Lower lobe of right lung (tissue), 2 donors: ENCODE results near the gene FPR2. TPM values are rescaled to one million over a fixed set of nuclear protein-coding genes. Genes with fewer than 3 reads are reported as not detected.

Source experiments
- ATAC-seq, 2 donors: fragments of 200-7000 bp; cut with Tn5 transposase; one replicate each; pipeline ENCODE4 v1.9.1; 2020 to 2022; ENCODE audit warnings: mild to moderate bottlenecking in 2 of 2, moderate library complexity in 2 of 2
- DNase-seq: peaks from one replicate; pipeline ENCODE4 v3.0.0-alpha.2; 2020
- H3K27ac ChIP-seq: fragments of 200-600 bp; one replicate; pipeline ENCODE4 v1.8.0; 2022
- H3K27me3 ChIP-seq: fragments of 200-600 bp; one replicate; pipeline ENCODE4 v1.8.0; 2022; ENCODE audit warnings: low read depth
- H3K36me3 ChIP-seq: fragments of 200-600 bp; one replicate; pipeline ENCODE4 v1.8.0; 2022; ENCODE audit warnings: mild to moderate bottlenecking
- H3K4me1 ChIP-seq: fragments of 200-600 bp; one replicate; pipeline ENCODE4 v1.8.0; 2022
- H3K4me3 ChIP-seq: fragments of 200-600 bp; one replicate; pipeline ENCODE4 v1.8.0; 2022; ENCODE audit warnings: mild to moderate bottlenecking
- H3K9me3 ChIP-seq: fragments of 200-600 bp; one replicate; pipeline ENCODE4 v1.8.0; 2022
- intact Hi-C: fragments of 100-400 bp; cut with DNase I; formaldehyde crosslinking; loops from one replicate; pipeline ENCODE4 v1.11.0; 2022
- total RNA-seq: library from RNA; stranded (reverse); fragmentation: NEBNext Ultra II Directional; extraction: Animal tissue kit (Norgen Biotek cat#: 25700); gene quantifications from one replicate; pipeline ENCODE4 v1.2.1, GENCODE V29; 2021
- TF ChIP-seq, protein P1 (sequence below): fragments of 200-600 bp; IDR thresholded peaks from one replicate; pipeline ENCODE4 v1.8.0; 2022; ENCODE audit warnings: antibody characterized with exemption, mild to moderate bottlenecking
- donor health status: DM: no; HTN: yes; CAD: no; lungs with severe emphysema.

FPR2 gene
- total RNA-seq, 1 donor from 2014 or later = 29.4 TPM

- H3K27ac ChIP-seq = no peak overlapping the region
- H3K36me3 ChIP-seq = no peaks in the 10 kb centered on the region
- ATAC-seq = peak in 1 of 2 donors; percentile 13
- H3K4me1 ChIP-seq = peaks cover 5% of the 10 kb centered on the region
- H3K9me3 ChIP-seq = no peaks in the 10 kb centered on the region
- no peak overlapping the region for H3K4me3 ChIP-seq
- TF ChIP-seq, protein P1, sequence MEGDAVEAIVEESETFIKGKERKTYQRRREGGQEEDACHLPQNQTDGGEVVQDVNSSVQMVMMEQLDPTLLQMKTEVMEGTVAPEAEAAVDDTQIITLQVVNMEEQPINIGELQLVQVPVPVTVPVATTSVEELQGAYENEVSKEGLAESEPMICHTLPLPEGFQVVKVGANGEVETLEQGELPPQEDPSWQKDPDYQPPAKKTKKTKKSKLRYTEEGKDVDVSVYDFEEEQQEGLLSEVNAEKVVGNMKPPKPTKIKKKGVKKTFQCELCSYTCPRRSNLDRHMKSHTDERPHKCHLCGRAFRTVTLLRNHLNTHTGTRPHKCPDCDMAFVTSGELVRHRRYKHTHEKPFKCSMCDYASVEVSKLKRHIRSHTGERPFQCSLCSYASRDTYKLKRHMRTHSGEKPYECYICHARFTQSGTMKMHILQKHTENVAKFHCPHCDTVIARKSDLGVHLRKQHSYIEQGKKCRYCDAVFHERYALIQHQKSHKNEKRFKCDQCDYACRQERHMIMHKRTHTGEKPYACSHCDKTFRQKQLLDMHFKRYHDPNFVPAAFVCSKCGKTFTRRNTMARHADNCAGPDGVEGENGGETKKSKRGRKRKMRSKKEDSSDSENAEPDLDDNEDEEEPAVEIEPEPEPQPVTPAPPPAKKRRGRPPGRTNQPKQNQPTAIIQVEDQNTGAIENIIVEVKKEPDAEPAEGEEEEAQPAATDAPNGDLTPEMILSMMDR = no peak
- no peaks in the 10 kb centered on the region for H3K27me3 ChIP-seq
- intact Hi-C loops = no loop called here
- DNase-seq = no peak
Observed at GRCh38 chr19:51739466-51740213, 21.3 kb upstream of the FPR2 start.

DNA sequence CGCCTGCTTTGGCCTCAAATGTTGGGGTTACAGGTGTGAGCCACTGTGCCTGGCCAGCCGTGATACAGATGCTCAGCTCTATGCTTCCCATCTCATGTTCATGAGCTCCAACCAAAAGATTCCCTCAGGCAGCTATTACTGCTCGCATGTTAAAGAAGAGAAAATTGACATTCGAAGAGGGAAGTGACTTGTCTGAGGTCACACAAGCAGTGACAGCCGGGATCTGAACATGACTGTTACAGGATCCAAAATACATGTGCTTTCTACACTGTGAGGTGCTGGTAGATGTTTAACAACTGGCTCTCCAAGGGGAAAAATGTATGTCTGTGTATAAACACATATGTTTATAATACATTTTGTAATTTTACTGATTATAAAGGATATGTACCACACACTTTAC is 20.6 kb upstream of the FPR2 start:
- no peaks in the 10 kb centered on the region for H3K27me3 ChIP-seq
- H3K4me1 ChIP-seq = peaks cover 5% of the 10 kb centered on the region
- no peak overlapping the region for H3K4me3 ChIP-seq
- TF ChIP-seq, protein P1 = no peak
- intact Hi-C loops = no loop called here
- ATAC-seq (peak; percentile 5 to 42), DNase-seq (no peak)
- H3K9me3 ChIP-seq = no peaks in the 10 kb centered on the region
- no peak overlapping the region for H3K27ac ChIP-seq
- H3K36me3 ChIP-seq = no peaks in the 10 kb centered on the region

- TF ChIP-seq, protein P1 = no peak
- Histone ChIP-seq H3K36me3 (no peaks in the 10 kb centered on the region), H3K4me1 (no peaks in the 10 kb centered on the region), H3K4me3 (no peak overlapping the region), H3K27ac (no peak overlapping the region), H3K9me3 (no peaks in the 10 kb centered on the region), H3K27me3 (no peaks in the 10 kb centered on the region)
- ATAC-seq = no peak
- no peak for DNase-seq
- intact Hi-C loops = no loop called here
Observed at GRCh38 chr19:51742789-51743188, 18.2 kb upstream of the FPR2 start.

DNA sequence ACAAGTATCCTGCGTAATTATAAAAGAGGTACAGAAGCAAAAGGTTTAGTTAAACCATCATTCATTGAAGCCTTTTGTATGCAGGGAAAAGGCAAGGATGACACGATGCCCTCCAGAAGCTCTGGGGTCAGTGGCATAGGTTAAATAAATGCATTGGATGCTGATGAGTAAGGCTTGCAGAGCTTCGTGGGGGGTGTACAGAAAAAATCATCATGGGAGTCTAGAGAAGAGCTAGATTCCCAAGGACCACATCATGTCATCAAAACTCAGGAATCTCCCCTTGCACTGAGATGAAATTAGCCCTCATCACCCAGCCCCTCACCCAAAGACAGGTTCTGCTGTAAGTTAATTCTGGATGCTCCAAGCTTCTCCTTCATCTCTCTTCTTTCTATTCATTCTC is 17.6 kb upstream of the FPR2 start:
- Histone ChIP-seq H3K4me3 (no peak overlapping the region), H3K9me3 (no peaks in the 10 kb centered on the region), H3K36me3 (no peaks in the 10 kb centered on the region), H3K27me3 (no peaks in the 10 kb centered on the region), H3K27ac (no peak overlapping the region), H3K4me1 (no peaks in the 10 kb centered on the region)
- DNase-seq (no peak), ATAC-seq (no peak)
- intact Hi-C loops = no loop called here
- TF ChIP-seq, protein P1 = no peak

- TF ChIP-seq, protein P1 = no peak
- no peaks in the 10 kb centered on the region for H3K27me3 ChIP-seq
- no peak overlapping the region for H3K4me3 ChIP-seq
- DNase-seq (no peak), ATAC-seq (no peak)
- no peaks in the 10 kb centered on the region for H3K9me3 ChIP-seq
- intact Hi-C loops = no loop called here
- no peaks in the 10 kb centered on the region for H3K36me3 ChIP-seq
- no peaks in the 10 kb centered on the region for H3K4me1 ChIP-seq
- no peak overlapping the region for H3K27ac ChIP-seq
Observed at GRCh38 chr19:51746731-51747130, 14.2 kb upstream of the FPR2 start.
